HG02588 (cell line): Measurements from ENCODE around the gene ATXN7L2.

ENCODE experiments used
- ATAC-seq: cut with Tn5 transposase; IDR thresholded peaks from one replicate; pipeline ENCODE4 v1.9.1; 2021; ENCODE audit warnings: mild to moderate bottlenecking, moderate library complexity; ENCODE audit not compliant: unreplicated experiment

ATXN7L2 gene

DNA sequence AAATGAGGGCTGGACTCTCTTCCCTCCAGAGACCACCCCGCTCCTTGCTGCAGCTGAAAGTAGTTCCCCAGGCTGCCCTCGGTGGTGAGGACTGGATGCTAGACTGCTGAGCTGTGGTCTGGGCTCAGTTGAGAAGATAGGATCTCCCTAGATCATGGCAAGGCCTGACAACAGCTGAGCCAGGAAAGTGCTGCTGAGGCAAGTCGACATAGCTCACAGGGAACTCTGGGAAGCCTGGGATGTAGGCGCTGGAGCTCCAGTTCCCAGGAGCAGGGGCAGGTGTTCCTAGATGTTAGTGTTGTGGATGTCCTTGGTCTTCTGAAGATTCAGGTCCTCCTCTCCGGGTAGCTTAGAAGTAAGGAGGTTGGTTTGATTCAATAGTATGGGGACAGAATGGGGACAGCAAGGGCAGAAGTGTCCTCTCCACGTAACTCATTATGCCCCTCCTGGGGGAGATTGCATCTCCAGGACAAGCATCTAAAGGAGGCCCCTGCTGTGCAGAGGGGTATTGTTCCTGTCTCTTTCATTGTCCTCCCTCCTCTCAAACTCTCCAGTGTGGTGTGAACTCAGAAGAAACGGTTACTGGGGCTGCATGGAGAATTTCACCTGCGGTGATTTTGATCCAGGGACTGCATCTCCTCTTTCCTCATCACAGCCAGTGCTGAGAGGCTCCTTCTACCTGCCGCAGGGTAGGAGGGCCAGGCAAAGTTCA lies 13.9 kb downstream of the ATXN7L2 start:
- ATAC-seq: no peak

DNA sequence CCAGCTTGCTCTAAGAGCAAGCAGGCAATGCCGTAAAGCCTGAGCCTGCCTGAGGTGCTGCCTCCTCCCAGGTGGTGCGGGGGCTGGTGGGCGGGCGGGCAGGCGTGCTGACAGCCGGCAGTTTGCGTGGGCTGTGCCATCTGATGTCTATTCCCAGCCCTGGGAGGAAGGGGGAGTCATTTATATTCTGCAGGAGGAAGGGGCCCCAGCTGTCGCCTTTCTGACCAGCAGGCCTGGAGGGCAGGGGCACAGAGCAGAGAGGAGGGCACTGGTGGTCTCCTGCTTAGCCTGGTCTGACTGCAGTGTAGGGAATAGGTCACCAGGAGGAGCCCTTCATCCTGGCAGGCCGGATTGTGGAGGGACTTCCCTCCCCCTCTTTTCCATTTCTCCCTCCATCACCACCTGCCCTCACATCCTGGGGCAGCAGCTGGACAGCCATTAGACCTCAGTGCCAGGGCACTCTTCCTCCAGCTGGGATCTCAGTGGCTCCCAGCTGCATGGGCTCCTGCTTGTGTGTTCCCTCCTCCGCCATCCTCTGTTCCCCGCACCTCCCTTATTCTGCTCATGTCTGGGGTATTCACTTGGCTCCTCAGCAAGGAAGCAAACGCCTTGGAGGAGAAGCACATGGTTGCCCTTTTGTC lies 14.6 kb downstream of the ATXN7L2 start:
- no peak for ATAC-seq

DNA sequence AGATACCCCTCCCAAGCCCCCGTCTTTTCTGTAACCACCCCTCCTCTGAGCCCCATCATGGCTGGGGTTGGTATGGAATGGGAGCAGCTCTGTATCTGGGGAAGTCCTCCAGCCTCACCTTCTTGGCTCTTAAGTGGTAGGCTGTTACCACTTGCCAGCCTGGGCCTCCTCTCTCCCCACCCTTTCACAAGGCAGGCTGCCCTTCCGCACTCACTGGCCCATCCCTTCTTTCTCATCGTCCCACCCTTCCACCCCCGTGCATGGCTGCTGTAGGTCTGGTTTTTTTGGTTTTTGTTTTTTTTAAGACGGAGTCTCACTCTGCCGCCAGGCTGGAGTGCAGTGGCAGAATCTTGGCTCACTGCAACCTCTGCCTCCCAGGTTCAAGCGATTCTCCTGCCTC lies 15.4 kb downstream of the ATXN7L2 start:
- no peak for ATAC-seq

DNA sequence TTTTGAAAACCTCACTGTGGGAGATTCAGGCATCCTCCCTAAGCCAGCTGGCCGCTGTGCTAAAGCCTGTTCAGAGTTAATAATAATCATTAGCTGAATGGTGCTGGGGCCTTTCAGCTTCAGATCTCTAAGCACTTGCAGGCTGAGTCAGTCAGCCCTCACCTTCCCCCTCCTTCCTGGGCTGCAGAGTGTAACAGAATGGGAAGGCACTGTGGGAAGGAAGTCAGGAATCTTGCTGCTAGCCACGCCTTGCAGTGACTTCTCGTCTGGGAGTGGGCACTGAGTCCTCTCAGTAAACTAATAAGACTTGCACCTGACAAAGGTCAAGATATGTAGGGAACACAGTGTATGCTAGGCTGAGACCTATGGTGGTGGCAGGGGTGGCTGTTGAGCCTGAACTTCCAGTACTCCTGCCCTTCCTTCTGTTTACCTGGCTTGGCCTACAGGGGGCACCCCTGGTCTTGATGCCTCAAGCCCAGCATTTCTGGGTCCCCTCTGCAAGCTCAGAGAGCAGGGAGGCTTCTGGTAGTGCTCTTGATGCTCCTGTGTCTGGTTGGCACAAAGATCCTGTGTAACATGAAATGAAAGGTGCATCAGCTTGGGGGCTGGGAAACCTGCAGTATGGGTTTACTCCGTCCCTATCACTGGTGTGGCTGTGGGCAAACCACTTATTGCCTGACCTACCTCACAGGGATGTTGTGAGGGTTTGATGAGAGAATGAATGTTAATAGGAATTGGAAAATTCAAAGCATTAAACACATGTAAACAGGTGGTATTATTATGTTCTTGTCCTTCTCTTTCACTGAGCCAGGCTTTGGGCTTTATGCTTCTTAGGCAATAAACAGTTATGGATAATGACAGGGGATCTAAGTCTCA lies 16.2 kb downstream of the ATXN7L2 start:
- ATAC-seq: no peak

DNA sequence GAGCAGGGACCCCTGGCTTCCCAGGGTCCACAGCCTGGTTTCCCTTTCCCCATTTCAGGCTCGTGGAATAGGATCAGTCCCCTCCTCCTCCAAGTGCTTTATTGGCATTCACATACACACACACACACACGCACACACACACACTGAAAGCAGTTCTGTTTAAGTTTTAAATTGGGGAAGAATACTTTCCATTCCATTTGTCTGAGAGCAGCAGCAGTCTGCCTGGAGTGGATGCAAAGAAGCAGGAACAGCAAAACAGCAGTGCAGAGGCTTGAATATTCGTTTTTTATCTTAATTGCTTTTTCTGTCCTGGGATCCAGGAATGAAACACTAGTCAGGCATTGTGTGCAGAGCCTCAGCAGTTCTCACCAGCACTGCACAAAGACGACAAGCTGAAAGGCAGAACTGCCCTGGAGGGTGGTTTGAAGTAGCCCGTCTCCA lies 17.3 kb downstream of the ATXN7L2 start:
- no peak for ATAC-seq

DNA sequence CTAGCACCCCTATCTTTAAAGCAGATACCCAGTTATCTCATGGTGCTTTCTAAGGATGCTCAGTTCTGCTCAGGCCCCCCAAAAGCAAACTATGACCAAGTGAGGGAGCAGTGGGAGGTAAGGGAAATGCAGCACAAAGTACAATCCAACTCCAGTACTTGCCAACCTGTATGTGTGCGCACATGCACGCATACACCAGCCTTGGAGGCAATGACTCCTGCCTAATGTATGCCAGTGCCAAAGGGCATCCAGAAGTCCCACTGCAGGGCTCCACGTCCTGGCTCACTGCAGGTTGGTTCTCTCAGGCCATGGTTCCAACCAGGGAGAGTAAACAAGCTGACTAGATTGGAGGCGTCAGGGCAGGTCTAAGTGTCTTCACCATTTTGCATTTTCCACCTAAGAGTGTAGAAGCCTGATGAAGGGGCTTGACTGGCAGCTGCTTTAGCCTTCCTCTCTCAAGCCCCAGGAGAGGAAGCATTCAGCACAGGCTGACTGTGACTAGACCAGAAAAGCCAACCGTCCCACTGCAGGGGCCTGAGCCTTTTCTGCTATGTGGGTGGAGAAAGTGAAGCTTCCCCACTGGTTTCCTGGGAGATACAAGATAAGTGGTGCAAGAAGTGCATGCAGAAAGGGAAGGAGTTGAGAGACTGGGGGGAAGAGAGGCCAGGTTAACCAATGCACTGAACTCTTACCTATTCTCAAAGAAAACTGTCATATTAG lies 18.1 kb downstream of the ATXN7L2 start:
- ATAC-seq: no peak

DNA sequence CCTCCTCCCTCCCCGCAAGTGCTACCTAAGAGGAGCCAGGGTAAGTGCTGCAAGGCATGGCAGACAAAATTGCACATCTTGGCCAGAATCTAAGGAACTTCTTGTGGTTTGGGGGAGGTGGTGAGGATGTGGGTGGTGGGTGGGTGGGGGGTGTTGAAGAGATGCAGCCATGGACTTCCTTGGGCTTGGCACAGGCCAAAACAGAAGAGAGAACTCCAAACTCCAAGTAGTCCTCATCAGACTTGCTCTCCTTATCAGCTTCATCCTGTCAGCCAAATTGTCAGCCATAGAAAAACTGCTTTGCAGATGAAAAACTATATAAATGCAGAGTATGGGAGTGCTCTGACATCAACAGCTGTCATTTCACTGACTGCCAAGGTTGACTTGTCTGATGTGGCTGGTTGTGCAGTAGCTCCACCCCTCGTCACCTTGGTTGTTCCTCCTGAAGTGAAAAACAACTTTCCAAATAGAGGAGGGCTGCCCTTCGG lies 18.7 kb downstream of the ATXN7L2 start:
- ATAC-seq: no peak

DNA sequence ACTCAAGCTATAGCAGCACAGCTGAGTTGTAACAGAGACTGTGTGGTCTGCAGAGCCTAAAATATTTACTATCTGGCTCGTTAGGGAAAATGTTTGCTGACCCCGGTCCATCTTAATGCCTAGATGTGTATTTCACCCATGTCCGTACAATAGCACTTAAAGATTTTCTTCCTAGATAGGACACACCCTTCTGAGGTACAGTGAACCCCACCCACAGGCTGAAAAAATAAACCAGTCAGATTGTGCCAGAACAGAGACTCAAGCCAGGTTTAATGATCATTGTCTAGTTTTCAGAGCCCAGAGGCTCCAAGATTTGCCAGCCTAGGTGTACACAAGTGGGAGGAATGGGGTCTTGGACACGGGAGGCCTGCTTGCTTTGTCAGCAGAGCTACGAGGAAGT lies 20.2 kb downstream of the ATXN7L2 start:
- no peak for ATAC-seq

DNA sequence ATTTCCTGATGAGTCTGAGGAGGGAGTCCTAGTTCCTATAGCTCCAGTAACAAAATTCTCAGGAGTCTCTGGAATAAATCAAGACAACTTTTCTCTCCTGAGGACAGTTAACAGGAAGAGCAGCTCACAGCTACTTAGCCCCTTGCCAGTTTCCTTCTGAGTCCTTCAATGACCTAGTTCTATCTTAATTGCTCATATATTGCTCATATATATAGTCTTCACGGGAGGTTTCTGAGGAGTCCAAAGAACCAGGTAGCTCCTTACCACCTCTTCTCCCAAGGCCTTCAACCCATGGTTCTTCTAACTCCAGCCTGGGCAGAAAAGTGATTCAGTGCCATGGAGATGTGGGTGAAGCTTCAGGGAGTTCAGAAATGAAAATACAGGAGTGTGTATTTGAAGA lies 21.3 kb downstream of the ATXN7L2 start:
- ATAC-seq: no peak

DNA sequence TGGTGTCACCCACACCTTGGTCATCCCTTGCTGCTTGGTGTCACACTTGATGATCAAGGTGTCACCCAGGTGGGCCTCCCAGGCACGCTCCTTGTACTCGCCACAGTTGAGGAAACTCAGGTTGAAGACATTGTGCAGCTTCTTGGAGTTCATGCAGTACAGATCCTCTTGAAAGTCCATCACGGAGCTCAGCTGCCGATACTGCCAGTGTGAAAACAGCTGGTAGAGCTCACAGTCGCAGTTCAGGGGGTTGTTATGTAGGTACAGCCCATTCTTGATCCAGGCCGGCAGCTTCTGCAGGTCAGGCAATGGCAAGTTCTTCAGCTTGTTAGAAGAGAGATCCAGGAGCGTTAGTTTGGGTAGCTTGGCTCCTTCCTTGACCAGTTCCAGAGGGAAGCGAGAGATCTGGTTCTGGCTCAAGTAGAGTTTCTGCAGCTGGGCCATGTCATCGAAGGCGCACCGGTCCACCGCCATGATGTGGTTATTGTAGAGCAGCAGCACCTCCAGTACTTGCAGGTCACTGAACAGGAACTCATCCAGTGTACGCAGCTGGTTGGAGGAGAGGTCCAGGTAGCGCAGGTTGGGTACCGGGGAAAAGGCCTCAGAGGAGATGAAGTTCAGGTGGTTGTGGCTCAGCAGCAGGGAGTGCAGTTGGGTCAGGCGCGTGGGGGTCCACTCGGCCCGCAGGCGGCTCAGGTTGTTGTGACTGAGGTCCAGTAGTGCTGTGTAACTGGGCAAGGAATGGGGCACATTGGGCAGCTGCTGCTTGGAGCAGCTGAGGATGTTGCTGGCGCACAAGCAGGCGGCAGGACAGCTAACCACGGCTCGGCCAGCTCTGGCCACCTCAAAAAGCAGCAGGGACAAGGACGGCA lies 24.5 kb downstream of the ATXN7L2 start:
- no peak for ATAC-seq

DNA sequence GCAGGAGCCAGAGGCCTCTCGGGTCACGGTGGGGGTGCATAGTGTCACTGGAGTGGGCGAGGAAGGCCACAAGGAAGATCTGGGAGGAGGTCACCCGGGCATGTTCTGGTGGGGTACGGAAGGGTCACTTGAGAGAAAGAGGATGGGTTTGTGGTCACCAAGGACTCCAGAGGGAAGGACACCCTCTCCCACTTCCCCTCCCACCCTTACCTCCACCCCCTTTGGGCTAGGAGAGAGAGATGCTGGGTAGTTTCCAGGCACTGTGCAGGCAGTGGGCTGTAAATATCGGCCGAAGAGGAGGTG lies 25.1 kb downstream of the ATXN7L2 start:
- ATAC-seq: no peak

DNA sequence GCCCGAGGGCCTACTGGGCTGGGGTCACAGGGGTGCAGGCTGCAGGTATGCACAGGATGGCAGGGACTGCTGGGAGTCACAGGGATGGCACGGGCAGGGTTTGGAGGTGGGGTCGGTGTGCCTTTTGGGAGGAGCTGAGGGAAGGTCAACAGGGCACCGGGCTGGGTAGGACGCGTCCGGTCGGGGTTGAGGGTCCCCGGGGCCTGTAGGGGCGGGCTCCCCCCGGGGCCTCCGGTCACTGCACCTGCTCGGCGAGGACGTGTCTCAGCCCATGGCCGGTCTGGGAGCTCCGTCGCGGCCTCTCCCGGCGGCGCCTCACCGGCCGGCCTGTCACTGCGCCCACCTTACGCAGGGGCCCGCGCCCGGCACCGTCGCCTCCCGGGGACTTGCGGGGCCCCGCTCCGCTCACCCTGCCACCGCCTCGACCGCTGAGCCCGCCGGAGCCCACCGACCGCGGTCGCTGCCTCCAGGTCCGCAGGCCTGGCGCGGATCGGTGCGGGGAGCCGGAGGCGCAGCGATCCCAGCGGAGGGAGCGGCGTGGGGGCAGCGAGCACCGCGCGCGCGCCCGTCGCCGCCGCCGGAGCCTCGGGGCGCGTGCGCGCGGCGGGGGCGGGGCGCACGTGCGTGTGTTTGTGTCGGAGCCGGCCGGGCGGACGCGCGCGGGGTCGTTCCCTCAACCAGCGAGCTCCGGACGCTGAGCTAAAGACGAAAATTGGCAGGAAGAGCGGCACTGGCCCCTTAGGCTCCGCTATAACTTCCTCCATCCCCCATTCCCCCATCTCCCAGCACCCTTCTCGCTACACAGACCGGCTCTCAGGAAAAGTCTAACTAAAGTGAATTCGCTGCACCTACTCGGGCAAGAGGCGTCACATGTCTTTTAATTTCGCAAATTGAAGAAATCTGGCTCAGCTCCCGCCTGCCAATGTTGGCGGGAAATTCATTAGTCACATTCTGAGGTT lies 25.8 kb downstream of the ATXN7L2 start, which contains the start of gene AMIGO1:
Gene AMIGO1, minus strand, starts transcription at position 552 of the 959 bp plus-strand sequence. CDS start 815 bp downstream, outside the sequence.
- ATAC-seq: peak; percentile 59

DNA sequence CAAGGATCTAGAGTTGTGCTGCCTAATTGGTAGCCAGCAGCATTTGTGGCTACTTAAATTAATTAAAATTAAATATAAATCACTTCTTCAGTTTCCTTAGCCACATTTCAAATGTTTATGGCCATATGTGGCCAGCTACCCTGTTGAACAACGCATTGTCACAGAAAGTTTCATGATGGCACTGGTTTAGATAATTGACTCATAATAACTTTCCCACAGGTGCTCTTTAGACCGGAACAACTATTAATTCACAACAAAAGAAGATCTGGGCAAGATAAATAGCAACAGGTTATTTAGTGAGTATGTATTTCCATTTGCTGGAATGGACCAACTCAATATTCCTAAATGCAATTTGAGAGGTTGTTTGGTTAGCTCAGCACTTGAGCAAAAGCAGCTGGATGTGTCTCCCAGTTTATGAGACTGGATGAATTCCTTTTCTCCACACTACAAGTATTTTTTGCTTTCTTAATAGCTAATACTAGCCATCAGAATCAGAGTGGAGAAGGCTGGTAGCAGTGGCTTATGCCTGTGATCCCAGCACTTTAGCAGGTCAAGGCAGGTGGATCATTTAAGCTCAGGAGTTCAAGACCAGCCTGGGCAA lies 29.5 kb downstream of the ATXN7L2 start:
- ATAC-seq: no peak

DNA sequence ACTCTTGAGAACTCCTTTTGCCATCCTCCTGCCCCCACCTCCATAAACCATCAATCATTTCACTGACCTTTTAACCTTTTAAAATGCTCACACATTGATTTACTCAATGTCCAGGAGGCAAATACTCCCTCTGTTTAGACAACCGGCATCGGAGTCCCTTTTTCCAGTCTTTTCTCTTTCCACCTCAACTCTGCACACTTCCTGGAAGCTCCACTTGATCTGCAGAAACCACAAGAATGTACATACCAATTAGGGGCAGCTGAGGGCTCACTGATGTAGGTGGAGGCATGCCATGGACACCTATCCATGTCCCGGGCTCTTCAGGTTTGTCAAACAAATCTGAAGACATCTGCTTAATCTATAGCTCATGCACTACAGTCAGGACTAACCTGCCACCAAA lies 31.1 kb downstream of the ATXN7L2 start:
- no peak for ATAC-seq

DNA sequence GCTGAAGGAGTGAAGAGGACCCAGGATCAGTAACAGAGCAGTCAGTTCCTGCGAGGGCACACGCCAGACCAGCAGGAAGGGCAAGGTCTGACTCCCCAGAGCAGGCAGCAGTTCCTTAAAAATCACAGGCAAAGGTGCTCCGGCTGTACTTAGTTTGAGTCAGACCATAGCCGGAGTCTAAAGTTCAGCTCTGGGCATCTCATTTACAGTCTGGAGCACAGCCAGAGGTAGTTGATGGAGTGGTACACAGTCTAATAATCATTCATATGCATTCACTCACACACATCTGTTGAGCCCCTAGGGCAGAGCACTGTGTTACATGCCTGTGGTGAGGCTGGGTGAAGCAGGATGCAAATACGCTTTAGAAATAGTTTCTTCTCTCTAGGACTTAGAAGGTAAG lies 33.2 kb downstream of the ATXN7L2 start:
- ATAC-seq: no peak

DNA sequence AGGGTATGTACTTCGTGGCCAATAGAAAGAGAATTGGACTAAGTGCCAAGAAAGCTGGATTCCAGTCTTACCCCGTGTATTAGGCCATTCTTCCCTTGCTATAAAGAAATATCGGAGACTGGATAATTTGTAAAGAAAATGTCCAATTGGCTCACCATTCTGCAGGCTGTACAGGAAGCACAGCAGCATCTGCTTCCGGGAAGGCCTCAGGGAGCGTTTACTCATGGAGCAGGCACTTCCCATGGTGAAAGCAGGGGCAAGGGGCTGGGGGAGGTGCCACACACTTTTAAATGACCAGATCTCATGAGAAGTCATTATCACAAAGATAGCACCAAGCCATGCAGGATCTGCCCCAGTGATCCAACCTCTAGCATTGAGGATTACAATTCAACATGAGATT lies 33.6 kb downstream of the ATXN7L2 start:
- no peak for ATAC-seq

DNA sequence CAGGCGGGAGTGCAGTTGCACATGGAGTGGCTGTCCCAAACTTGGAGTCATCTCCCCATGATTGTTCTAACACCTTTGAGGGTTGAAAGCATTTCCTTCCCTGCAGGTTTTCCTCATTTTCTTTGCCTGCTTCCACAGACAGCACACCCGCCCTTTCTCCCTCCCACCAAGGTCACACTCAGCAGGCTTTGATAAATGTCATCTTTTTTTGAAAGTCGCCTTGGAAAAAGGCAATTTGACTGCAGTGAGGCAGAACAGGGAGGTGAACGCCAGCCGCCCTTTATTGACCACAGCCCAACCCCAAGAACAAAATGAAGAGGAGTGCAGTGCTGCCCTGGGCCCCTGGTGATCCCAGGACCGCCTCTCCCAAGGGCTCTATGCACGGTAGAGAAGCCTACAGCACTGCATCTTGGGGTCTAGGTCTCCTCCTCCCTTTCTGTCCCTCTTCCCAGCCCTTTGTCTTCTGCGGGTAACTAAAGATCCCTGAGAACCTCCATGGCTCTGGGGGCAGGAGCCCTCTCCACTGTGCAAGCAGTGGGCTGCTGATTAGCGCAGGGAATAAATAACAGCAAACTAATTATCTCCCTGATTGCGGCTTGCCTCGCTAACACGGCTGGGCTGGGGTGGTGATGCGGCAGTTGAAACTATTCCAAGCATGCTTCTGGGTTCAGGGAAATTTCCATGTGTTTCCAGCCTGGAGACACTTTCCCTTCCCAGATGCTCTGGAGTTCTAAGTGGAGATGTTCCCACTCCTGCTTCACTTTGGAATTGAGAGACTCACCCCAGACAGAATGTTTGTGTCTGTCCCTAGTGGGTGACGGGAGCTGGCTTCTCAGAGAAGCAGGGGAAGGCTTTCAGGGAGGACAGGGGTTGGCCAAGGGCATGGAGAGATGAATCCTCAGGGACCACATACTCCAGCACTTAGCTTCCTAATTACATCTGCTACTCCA lies 37.6 kb downstream of the ATXN7L2 start:
- no peak for ATAC-seq
